Measurements from ENCODE around the gene RIOK2. TPM values are rescaled to one million over a fixed set of nuclear protein-coding genes. Genes with fewer than 3 reads are reported as not detected.

RIOK2 gene
- total and polyA plus RNA-seq, 10 of the 15 experiments (the other 5 are each of a cell fraction or from before 2014, with no cell fraction given): 23.0 to 69.1 (median 33.3) TPM

DNA sequence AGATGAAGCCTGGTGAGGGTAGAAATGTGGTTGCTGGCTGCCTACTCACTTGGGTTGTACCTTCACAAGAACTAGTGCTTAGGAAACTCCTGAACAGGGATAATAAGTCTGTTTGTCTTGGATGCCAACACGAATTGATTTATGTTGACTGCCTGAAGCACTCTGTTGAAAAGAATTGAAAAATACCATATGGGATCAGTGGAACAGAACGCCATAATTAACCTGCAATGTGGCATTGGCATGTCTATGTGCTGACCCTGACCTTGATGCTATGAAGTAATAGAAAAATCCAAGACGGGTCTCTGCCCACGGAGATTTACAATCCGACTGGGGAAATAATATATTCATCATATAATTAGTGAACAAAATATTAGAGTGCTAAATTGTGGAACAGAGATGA, 51.1 kb downstream of the RIOK2 start:
- Histone ChIP-seq H4K20me1 (ENCODE audit: control insufficient read depth, insufficient read depth) (no peaks in the 10 kb centered on the region), H3K4me2 (ENCODE audit: control insufficient read depth, insufficient read depth) (no peak overlapping the region), H3K27me3 (replicated peaks in 1 of 2; ENCODE audit: control insufficient read depth in 2 of 2, insufficient read depth in 2 of 2, low read length in 1 of 2) (no peaks in the 10 kb centered on the region), H3K9me3 (replicated peaks; ENCODE audit: control insufficient read depth, insufficient read depth, low read length) (no peaks in the 10 kb centered on the region), H3K9ac (ENCODE audit: control insufficient read depth, insufficient read depth, low read length) (no peak overlapping the region), H2AFZ (ENCODE audit: control insufficient read depth, low read depth, low read length) (no peak overlapping the region), H3K36me3 (ENCODE audit: control insufficient read depth in 2 of 2, insufficient read depth in 2 of 2, low read length in 1 of 2) (no peaks in the 10 kb centered on the region), H3K4me1 (ENCODE audit: control insufficient read depth, insufficient read depth, low read length) (no peaks in the 10 kb centered on the region), H3K79me2 (ENCODE audit: control insufficient read depth, insufficient read depth, low read length) (no peaks in the 10 kb centered on the region), H3K4me3 (no peak overlapping the region), H3K27ac (ENCODE audit: control insufficient read depth, insufficient read depth) (no peak overlapping the region)
- BruUV-seq (replicated peaks): no TSS peak
- no peak for ATAC-seq
- ChIA-PET POLR2A (no interaction called here), CTCF (interaction anchor here (3.2 kb wide), 1 partner anchor 10 kb away, joined by 14 read pairs; the partner anchor contains the start of gene LIX1), SMC1A (ENCODE audit: uncharacterized antibody, unreplicated experiment) (interaction anchor here (0.7 to 2.1 kb wide), 2 partner anchors 263 to 648 kb away, joined by 3 to 7 read pairs; no protein-coding TSS in a partner anchor), RAD21 (ENCODE audit: unreplicated experiment) (no interaction called here)
- DNase-seq (ENCODE audit: low read depth, low spot score): no peak
- WGBS (ENCODE audit: insufficient coverage, insufficient replicate concordance, low lambda C conversion rate, missing lambda C conversion rate): 52% methylated on average over 5 of the region's 5 CpGs
- no peak for FAIRE-seq
- in situ Hi-C loops (cut with MboI) (no loop called here), intact Hi-C loops (cut with micrococcal nuclease; ENCODE audit: unreplicated experiment) (no loop called here)
- no peak for TF ChIP-seq ZNF217 (IDR thresholded peaks at IDR 0.05)
- TF ChIP-seq CREB1 (IDR thresholded peaks at IDR 0.05; ENCODE audit: low read depth): no peak
- TF ChIP-seq ZZZ3 (IDR thresholded peaks at IDR 0.05; ENCODE audit: control insufficient read depth, insufficient read length, low read depth): no peak
- TF ChIP-seq HSF1 (IDR thresholded peaks at IDR 0.05; ENCODE audit: low read depth, low read length): no peak

GRCh38 chr5:97131139-97131710, 51.8 kb downstream of the RIOK2 start:
- Histone ChIP-seq H3K79me2 (ENCODE audit: control insufficient read depth, insufficient read depth, low read length) (no peaks in the 10 kb centered on the region), H2AFZ (ENCODE audit: control insufficient read depth, low read depth, low read length) (no peak overlapping the region), H3K27me3 (replicated peaks in 1 of 2; ENCODE audit: control insufficient read depth in 2 of 2, insufficient read depth in 2 of 2, low read length in 1 of 2) (no peaks in the 10 kb centered on the region), H3K9me3 (replicated peaks; ENCODE audit: control insufficient read depth, insufficient read depth, low read length) (no peaks in the 10 kb centered on the region), H3K4me1 (ENCODE audit: control insufficient read depth, insufficient read depth, low read length) (no peaks in the 10 kb centered on the region), H3K4me3 (no peak overlapping the region), H3K4me2 (ENCODE audit: control insufficient read depth, insufficient read depth) (no peak overlapping the region), H3K9ac (ENCODE audit: control insufficient read depth, insufficient read depth, low read length) (no peak overlapping the region), H4K20me1 (ENCODE audit: control insufficient read depth, insufficient read depth) (no peaks in the 10 kb centered on the region), H3K36me3 (ENCODE audit: control insufficient read depth in 2 of 2, insufficient read depth in 2 of 2, low read length in 1 of 2) (no peaks in the 10 kb centered on the region), H3K27ac (ENCODE audit: control insufficient read depth, insufficient read depth) (no peak overlapping the region)
- in situ Hi-C loops (cut with MboI) (no loop called here), intact Hi-C loops (cut with micrococcal nuclease; ENCODE audit: unreplicated experiment) (no loop called here)
- ChIA-PET CTCF (interaction anchor here (1.8 kb wide), 1 partner anchor 11 kb away, joined by 5 read pairs; the partner anchor contains the start of gene LIX1), SMC1A (ENCODE audit: uncharacterized antibody, unreplicated experiment) (interaction anchor here (0.7 to 1.3 kb wide), 3 partner anchors 12 to 119 kb away, joined by 3 to 4 read pairs (median 3); partner anchors contain the start of gene LIX1), POLR2A (no interaction called here), RAD21 (ENCODE audit: unreplicated experiment) (no interaction called here)
- no peak for DNase-seq (ENCODE audit: low read depth, low spot score)
- no peak for FAIRE-seq
- no peak for ATAC-seq
- no TSS peak for BruUV-seq (replicated peaks)
- TF ChIP-seq FOXM1 (IDR thresholded peaks at IDR 0.05; ENCODE audit: low read depth, low read length): no peak
- TF ChIP-seq, protein P1, sequence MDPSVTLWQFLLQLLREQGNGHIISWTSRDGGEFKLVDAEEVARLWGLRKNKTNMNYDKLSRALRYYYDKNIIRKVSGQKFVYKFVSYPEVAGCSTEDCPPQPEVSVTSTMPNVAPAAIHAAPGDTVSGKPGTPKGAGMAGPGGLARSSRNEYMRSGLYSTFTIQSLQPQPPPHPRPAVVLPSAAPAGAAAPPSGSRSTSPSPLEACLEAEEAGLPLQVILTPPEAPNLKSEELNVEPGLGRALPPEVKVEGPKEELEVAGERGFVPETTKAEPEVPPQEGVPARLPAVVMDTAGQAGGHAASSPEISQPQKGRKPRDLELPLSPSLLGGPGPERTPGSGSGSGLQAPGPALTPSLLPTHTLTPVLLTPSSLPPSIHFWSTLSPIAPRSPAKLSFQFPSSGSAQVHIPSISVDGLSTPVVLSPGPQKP (IDR thresholded peaks at IDR 0.05; ENCODE audit: low read depth, low read length): no peak
- TF ChIP-seq BCL11A (IDR thresholded peaks at IDR 0.05; ENCODE audit: low read depth, low read length): no peak
- TF ChIP-seq RELB (IDR thresholded peaks at IDR 0.05; ENCODE audit: low read depth): no peak
- no peak for TF ChIP-seq CHD1 (IDR thresholded peaks at IDR 0.05; ENCODE audit: low read depth, low read length)
- TF ChIP-seq, protein P2, sequence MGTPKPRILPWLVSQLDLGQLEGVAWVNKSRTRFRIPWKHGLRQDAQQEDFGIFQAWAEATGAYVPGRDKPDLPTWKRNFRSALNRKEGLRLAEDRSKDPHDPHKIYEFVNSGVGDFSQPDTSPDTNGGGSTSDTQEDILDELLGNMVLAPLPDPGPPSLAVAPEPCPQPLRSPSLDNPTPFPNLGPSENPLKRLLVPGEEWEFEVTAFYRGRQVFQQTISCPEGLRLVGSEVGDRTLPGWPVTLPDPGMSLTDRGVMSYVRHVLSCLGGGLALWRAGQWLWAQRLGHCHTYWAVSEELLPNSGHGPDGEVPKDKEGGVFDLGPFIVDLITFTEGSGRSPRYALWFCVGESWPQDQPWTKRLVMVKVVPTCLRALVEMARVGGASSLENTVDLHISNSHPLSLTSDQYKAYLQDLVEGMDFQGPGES (IDR thresholded peaks at IDR 0.05): no peak

Measured in GM12878 (cell line).